Osteoblast (primary cell): Measurements from ENCODE around the gene RNF186. TPM values are rescaled to one million over a fixed set of nuclear protein-coding genes. Genes with fewer than 3 reads are reported as not detected.

Experiments
- DNase-seq: peaks from one replicate; pipeline ENCODE4 v3.0.0; 2011; ENCODE audit warnings: low spot score, mixed read lengths; ENCODE audit not compliant: insufficient read length; ENCODE audit errors: missing footprints
- H2AFZ ChIP-seq: 2 replicates; pipeline ENCODE4 v1.6.0; 2011; ENCODE audit warnings: mild to moderate bottlenecking, low read length
- H3K27ac ChIP-seq: 2 replicates; pipeline ENCODE4 v1.5.1; 2011; ENCODE audit warnings: mild to moderate bottlenecking, low read depth, low read length, moderate library complexity
- H3K27me3 ChIP-seq: 2 replicates; pipeline ENCODE4 v1.6.0; 2012; ENCODE audit warnings: mild to moderate bottlenecking, control low read depth, inconsistent platforms, low read length, moderate library complexity; ENCODE audit not compliant: insufficient read depth
- H3K36me3 ChIP-seq: 2 replicates; pipeline ENCODE4 v1.5.1; 2011; ENCODE audit warnings: mild to moderate bottlenecking, low read length, control low read depth, moderate library complexity; ENCODE audit not compliant: insufficient read depth
- H3K4me1 ChIP-seq: 2 replicates; pipeline ENCODE4 v1.5.1; 2011; ENCODE audit warnings: mild to moderate bottlenecking, low read length, control low read depth, moderate library complexity; ENCODE audit not compliant: insufficient read depth
- H3K4me2 ChIP-seq: 2 replicates; pipeline ENCODE4 v1.6.0; 2011; ENCODE audit warnings: mild to moderate bottlenecking, low read length; ENCODE audit not compliant: insufficient read depth
- H3K4me3 ChIP-seq: fragments of 200-600 bp; sonication (generic); 3 replicates; pipeline ENCODE4 v1.5.1; 2012; ENCODE audit warnings: mild to moderate bottlenecking, low read length, inconsistent platforms; ENCODE audit not compliant: insufficient read depth
- H3K79me2 ChIP-seq: 2 replicates; pipeline ENCODE4 v1.6.0; 2012; ENCODE audit warnings: mild to moderate bottlenecking, low read length, control low read depth, inconsistent platforms; ENCODE audit not compliant: insufficient read depth
- H3K9me3 ChIP-seq: 2 replicates; pipeline ENCODE4 v1.5.1; 2011; ENCODE audit warnings: low read depth, low read length, control low read depth
- H4K20me1 ChIP-seq: 2 replicates; pipeline ENCODE4 v1.6.0; 2012; ENCODE audit warnings: mild to moderate bottlenecking, low read length, control low read depth; ENCODE audit not compliant: insufficient read depth
- total RNA-seq: library from RNA; depleted of rRNA; stranded (reverse); fragments of >200 nt; gene quantifications from 2 replicates; pipeline ENCODE4 v1.2.3, GENCODE V29; 2012
- TF ChIP-seq, protein P1 (sequence below): IDR thresholded peaks from 2 replicates; pipeline ENCODE4 v1.5.1; 2011; ENCODE audit warnings: mild to moderate bottlenecking, low read depth, low read length, moderate library complexity; ENCODE audit errors: extremely low read depth

Gene RNF186
- total RNA-seq, 1 donor: not detected

DNA sequence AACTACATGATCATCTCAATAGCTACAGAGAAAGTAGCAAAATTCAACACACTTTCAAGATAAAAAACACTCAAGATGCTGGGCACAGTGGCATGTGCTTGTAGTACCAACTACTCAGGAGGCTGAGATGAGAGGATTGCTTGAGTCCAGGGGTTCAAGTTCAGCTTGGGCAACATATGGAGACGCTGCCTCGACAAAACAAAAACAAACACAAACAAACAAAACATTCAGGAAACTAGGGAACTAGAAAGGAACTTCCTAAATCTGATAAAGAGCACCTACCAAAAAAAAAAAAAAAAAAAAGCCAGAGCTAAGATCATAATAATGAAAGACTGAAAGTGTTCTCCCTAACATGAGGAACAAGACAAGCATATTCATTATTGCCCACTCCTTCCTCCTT is 22.8 kb upstream of the RNF186 start:
- no peak overlapping the region for H3K27ac ChIP-seq
- H4K20me1 ChIP-seq: no peaks in the 10 kb centered on the region
- no peaks in the 10 kb centered on the region for H3K36me3 ChIP-seq
- no peak for DNase-seq
- no peaks in the 10 kb centered on the region for H3K79me2 ChIP-seq
- H2AFZ ChIP-seq: no peak overlapping the region
- no peak overlapping the region for H3K4me3 ChIP-seq
- no peaks in the 10 kb centered on the region for H3K4me1 ChIP-seq
- TF ChIP-seq, protein P1, sequence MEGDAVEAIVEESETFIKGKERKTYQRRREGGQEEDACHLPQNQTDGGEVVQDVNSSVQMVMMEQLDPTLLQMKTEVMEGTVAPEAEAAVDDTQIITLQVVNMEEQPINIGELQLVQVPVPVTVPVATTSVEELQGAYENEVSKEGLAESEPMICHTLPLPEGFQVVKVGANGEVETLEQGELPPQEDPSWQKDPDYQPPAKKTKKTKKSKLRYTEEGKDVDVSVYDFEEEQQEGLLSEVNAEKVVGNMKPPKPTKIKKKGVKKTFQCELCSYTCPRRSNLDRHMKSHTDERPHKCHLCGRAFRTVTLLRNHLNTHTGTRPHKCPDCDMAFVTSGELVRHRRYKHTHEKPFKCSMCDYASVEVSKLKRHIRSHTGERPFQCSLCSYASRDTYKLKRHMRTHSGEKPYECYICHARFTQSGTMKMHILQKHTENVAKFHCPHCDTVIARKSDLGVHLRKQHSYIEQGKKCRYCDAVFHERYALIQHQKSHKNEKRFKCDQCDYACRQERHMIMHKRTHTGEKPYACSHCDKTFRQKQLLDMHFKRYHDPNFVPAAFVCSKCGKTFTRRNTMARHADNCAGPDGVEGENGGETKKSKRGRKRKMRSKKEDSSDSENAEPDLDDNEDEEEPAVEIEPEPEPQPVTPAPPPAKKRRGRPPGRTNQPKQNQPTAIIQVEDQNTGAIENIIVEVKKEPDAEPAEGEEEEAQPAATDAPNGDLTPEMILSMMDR: no peak
- H3K4me2 ChIP-seq: no peak overlapping the region
- H3K27me3 ChIP-seq: no peaks in the 10 kb centered on the region
- H3K9me3 ChIP-seq: no peaks in the 10 kb centered on the region

DNA sequence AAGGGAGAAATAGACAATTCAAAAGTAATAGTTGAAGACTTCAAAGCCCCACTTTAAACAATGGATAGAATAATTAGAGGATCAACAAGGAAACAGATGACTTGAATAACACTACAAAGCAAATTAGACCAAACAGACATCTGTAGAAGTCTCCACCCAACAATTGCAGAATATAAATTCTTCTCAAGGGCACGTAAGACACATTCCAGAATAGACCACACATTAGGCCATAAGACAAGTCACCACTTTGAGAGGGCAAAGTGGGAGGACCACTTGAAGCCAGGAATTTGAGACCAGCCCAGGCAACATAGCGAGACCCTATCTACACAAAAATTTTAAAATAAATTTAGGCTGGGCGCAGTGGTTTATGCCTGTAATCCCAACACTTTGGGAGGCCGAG is 20.5 kb upstream of the RNF186 start:
- DNase-seq: no peak
- TF ChIP-seq, protein P1: no peak

GRCh38 chr1:19831441-19831840 is 16.4 kb upstream of the RNF186 start:
- H3K4me3 ChIP-seq: no peak overlapping the region
- H3K4me1 ChIP-seq: no peaks in the 10 kb centered on the region
- no peak overlapping the region for H2AFZ ChIP-seq
- no peak overlapping the region for H3K4me2 ChIP-seq
- H3K79me2 ChIP-seq: no peaks in the 10 kb centered on the region
- no peak for DNase-seq
- peaks cover 3% of the 10 kb centered on the region for H3K9me3 ChIP-seq
- peaks cover 14% of the 10 kb centered on the region for H3K27me3 ChIP-seq
- no peak overlapping the region for H3K27ac ChIP-seq
- H3K36me3 ChIP-seq: no peaks in the 10 kb centered on the region
- TF ChIP-seq, protein P1: no peak
- no peaks in the 10 kb centered on the region for H4K20me1 ChIP-seq

More for the DNA sequence above, 20.5 kb upstream of the RNF186 start:
- no peak overlapping the region for H2AFZ ChIP-seq
- H4K20me1 ChIP-seq: no peaks in the 10 kb centered on the region
- H3K4me2 ChIP-seq: no peak overlapping the region
- no peaks in the 10 kb centered on the region for H3K4me1 ChIP-seq
- no peak overlapping the region for H3K4me3 ChIP-seq
- H3K9me3 ChIP-seq: peaks cover 3% of the 10 kb centered on the region
- no peaks in the 10 kb centered on the region for H3K79me2 ChIP-seq
- no peaks in the 10 kb centered on the region for H3K36me3 ChIP-seq
- no peak overlapping the region for H3K27ac ChIP-seq
- peaks cover 8% of the 10 kb centered on the region for H3K27me3 ChIP-seq

GRCh38 chr1:19828546-19828945 is 13.5 kb upstream of the RNF186 start:
- TF ChIP-seq, protein P1: no peak
- no peaks in the 10 kb centered on the region for H3K36me3 ChIP-seq
- H3K4me1 ChIP-seq: no peaks in the 10 kb centered on the region
- H2AFZ ChIP-seq: no peak overlapping the region
- H3K27ac ChIP-seq: no peak overlapping the region
- H3K27me3 ChIP-seq: peaks cover 14% of the 10 kb centered on the region
- no peaks in the 10 kb centered on the region for H3K79me2 ChIP-seq
- DNase-seq: no peak
- H3K4me2 ChIP-seq: no peak overlapping the region
- peaks cover 3% of the 10 kb centered on the region for H3K9me3 ChIP-seq
- H3K4me3 ChIP-seq: no peak overlapping the region
- no peaks in the 10 kb centered on the region for H4K20me1 ChIP-seq
